IMR-90 (cell line): ENCODE data around the gene CNPY3. TPM values are rescaled to one million over a fixed set of nuclear protein-coding genes. Genes with fewer than 3 reads are reported as not detected.

Source experiments
- ATAC-seq: fragments of 200-7000 bp; cut with Tn5 transposase; 2 replicates; pipeline ENCODE4 v1.9.1; 2020; ENCODE audit warnings: low read depth, mild to moderate bottlenecking, moderate library complexity
- BruUV-seq: library from RNA; stranded (reverse); fragments of 400-500 nt; replicated peaks from 2 replicates; lab custom pipeline; 2021; lab: Mats Ljungman, UMichigan
- CTCF ChIA-PET: fragments of 300-600 bp; formaldehyde crosslinking; extraction: SDS; loops from one replicate; lab custom pipeline; 2021; ENCODE audit warnings: antibody characterized with exemption; lab: Yijun Ruan, JAX
- POLR2A ChIA-PET: fragments of 300-600 bp; sonication (Branson Sonifier 250); formaldehyde crosslinking; loops from one replicate; lab custom pipeline; 2022; ENCODE audit warnings: antibody characterized with exemption; ENCODE audit not compliant: unreplicated experiment; lab: Charles Lee
- DNase-seq: peaks from one replicate; pipeline ENCODE4 v3.0.0; 2013
- H2AFZ ChIP-seq: replicated peaks from 2 replicates; pipeline ENCODE3; 2013; ENCODE audit warnings: low read length, mild to moderate bottlenecking; ENCODE audit not compliant: poor library complexity
- H2AK5ac ChIP-seq: 2 replicates; pipeline ENCODE4 v1.6.1; 2013; ENCODE audit warnings: low read depth, low read length, inconsistent platforms
- H2AK9ac ChIP-seq: replicated peaks from 2 replicates; pipeline ENCODE3; 2013; ENCODE audit warnings: mild to moderate bottlenecking, low read depth, low read length, moderate library complexity; ENCODE audit not compliant: poor library complexity
- H2BK120ac ChIP-seq: 2 replicates; pipeline ENCODE4 v1.6.1; 2013; ENCODE audit warnings: low read depth, low read length, inconsistent platforms
- H2BK15ac ChIP-seq: 3 replicates; pipeline ENCODE4 v1.6.1; 2013; ENCODE audit warnings: low read depth, low read length, inconsistent platforms
- H2BK20ac ChIP-seq: 2 replicates; pipeline ENCODE4 v1.6.1; 2013; ENCODE audit warnings: low read depth, mild to moderate bottlenecking, inconsistent platforms, low read length, moderate library complexity
- H2BK5ac ChIP-seq: 2 replicates; pipeline ENCODE4 v1.6.1; 2013; ENCODE audit warnings: mild to moderate bottlenecking, low read depth, low read length, inconsistent platforms; ENCODE audit not compliant: poor library complexity, severe bottlenecking
- H3K14ac ChIP-seq: replicated peaks from 2 replicates; pipeline ENCODE4 v1.6.1; 2013; ENCODE audit warnings: low read depth, low read length, inconsistent platforms
- H3K18ac ChIP-seq: 2 replicates; pipeline ENCODE4 v1.6.1; 2013; ENCODE audit warnings: low read depth, low read length, control low read depth
- H3K23ac ChIP-seq: 2 replicates; pipeline ENCODE4 v1.6.1; 2013; ENCODE audit warnings: low read depth, low read length, inconsistent platforms
- H3K27ac ChIP-seq: 2 replicates; pipeline ENCODE4 v1.5.1; 2013; ENCODE audit warnings: mild to moderate bottlenecking, control low read depth, low read length; ENCODE audit not compliant: insufficient read depth
- H3K27me3 ChIP-seq: 2 replicates; pipeline ENCODE4 v1.6.1; 2013; ENCODE audit warnings: low read length; ENCODE audit not compliant: control insufficient read depth, insufficient read depth
- H3K36me3 ChIP-seq: 2 replicates; pipeline ENCODE4 v1.6.1; 2013; ENCODE audit warnings: low read length, mixed read lengths; ENCODE audit not compliant: control insufficient read depth, insufficient read depth
- H3K4ac ChIP-seq: 2 replicates; pipeline ENCODE4 v1.6.1; 2013; ENCODE audit warnings: low read depth, low read length, inconsistent platforms
- H3K4me1 ChIP-seq: 2 replicates; pipeline ENCODE4 v1.6.1; 2013; ENCODE audit warnings: low read length, mixed read lengths; ENCODE audit not compliant: control insufficient read depth, insufficient read depth
- H3K4me2 ChIP-seq: 2 replicates; pipeline ENCODE4 v1.6.1; 2013; ENCODE audit warnings: low read depth, mild to moderate bottlenecking, control low read depth, low read length, moderate library complexity
- H3K4me3 ChIP-seq: 2 replicates; pipeline ENCODE4 v1.5.1; 2013; ENCODE audit warnings: low read depth, mild to moderate bottlenecking, control low read depth, low read length, moderate library complexity; ENCODE audit not compliant: insufficient read depth
- H3K56ac ChIP-seq: 2 replicates; pipeline ENCODE4 v1.6.1; 2013; ENCODE audit warnings: low read length, inconsistent platforms; ENCODE audit not compliant: insufficient read depth; ENCODE audit errors: extremely low read depth
- H3K79me1 ChIP-seq, 2 experiments: 2 replicates each; pipeline ENCODE4 v1.6.1; 2013; ENCODE audit warnings: low read length in 2 of 2, inconsistent platforms in 1 of 2, low read depth in 1 of 2
- H3K9ac ChIP-seq: 2 replicates; pipeline ENCODE4 v1.6.1; 2013; ENCODE audit warnings: low read depth, low read length, control low read depth
- H3K9me1 ChIP-seq: 2 replicates; pipeline ENCODE4 v1.6.1; 2013; ENCODE audit warnings: low read length, inconsistent platforms; ENCODE audit not compliant: insufficient read depth
- H3K9me3 ChIP-seq: 2 replicates; pipeline ENCODE4 v1.6.1; 2013; ENCODE audit warnings: low read length; ENCODE audit not compliant: control insufficient read depth, insufficient read depth
- H4K20me1 ChIP-seq: 2 replicates; pipeline ENCODE4 v1.6.1; 2013; ENCODE audit warnings: low read length, inconsistent platforms; ENCODE audit not compliant: insufficient read depth
- H4K5ac ChIP-seq: 2 replicates; pipeline ENCODE4 v1.6.1; 2013; ENCODE audit warnings: mild to moderate bottlenecking, low read depth, low read length, control low read depth
- H4K8ac ChIP-seq, 2 experiments: 2 replicates each; pipeline ENCODE4 v1.6.1; 2013; ENCODE audit warnings: low read depth in 2 of 2, low read length in 2 of 2, control low read depth in 1 of 2, inconsistent platforms in 1 of 2
- H4K91ac ChIP-seq: 2 replicates; pipeline ENCODE4 v1.6.1; 2013; ENCODE audit warnings: low read depth, low read length, inconsistent platforms; ENCODE audit not compliant: insufficient read depth
- BHLHE40 ChIP-seq: fragments of 150-350 bp; IDR thresholded peaks from 2 replicates; pipeline ENCODE4 v1.6.1; 2016; ENCODE audit warnings: mild to moderate bottlenecking, low read depth, low read length
- CEBPB ChIP-seq: IDR thresholded peaks from 2 replicates; pipeline ENCODE4 v1.6.1; 2012; ENCODE audit warnings: low read depth, low read length, improper control_type of control experiment
- CHD1 ChIP-seq: IDR thresholded peaks from 2 replicates; pipeline ENCODE4 v1.6.1; 2012; ENCODE audit warnings: low read depth, low read length, improper control_type of control experiment
- FOS ChIP-seq: fragments of 150-350 bp; IDR thresholded peaks from 2 replicates; pipeline ENCODE4 v1.6.1; 2016; ENCODE audit warnings: low read depth, low read length
- MAFK ChIP-seq: IDR thresholded peaks from 2 replicates; pipeline ENCODE4 v1.6.1; 2012; ENCODE audit warnings: low read depth, low read length, improper control_type of control experiment
- MAZ ChIP-seq: IDR thresholded peaks from 2 replicates; pipeline ENCODE4 v1.6.1; 2012; ENCODE audit warnings: low read depth, mild to moderate bottlenecking, low read length, improper control_type of control experiment, moderate library complexity, borderline replicate concordance
- MXI1 ChIP-seq: IDR thresholded peaks from 2 replicates; pipeline ENCODE4 v1.6.1; 2012; ENCODE audit warnings: low read depth, mild to moderate bottlenecking, low read length, moderate library complexity, borderline replicate concordance
- NFE2L2 ChIP-seq: fragments of 150-350 bp; IDR thresholded peaks from 2 replicates; pipeline ENCODE4 v1.6.1; 2016; ENCODE audit warnings: low read depth, mild to moderate bottlenecking, low read length
- RAD21 ChIP-seq: IDR thresholded peaks from 2 replicates; pipeline ENCODE4 v1.6.1; 2012; ENCODE audit warnings: low read length, improper control_type of control experiment
- RCOR1 ChIP-seq: IDR thresholded peaks from 2 replicates; pipeline ENCODE4 v1.6.1; 2012; ENCODE audit warnings: mild to moderate bottlenecking, low read length, improper control_type of control experiment; ENCODE audit not compliant: insufficient replicate concordance
- WGBS, 2 experiments: methylation state at CpG; one replicate each; pipeline versions ENCODE4 v1.1.5 to v1.1.7; 2013; ENCODE audit warnings: missing lambda C conversion rate in 2 of 2; ENCODE audit not compliant: insufficient read length in 1 of 2; ENCODE audit errors: extremely low coverage in 2 of 2; 5-methylcytosine and 5-hydroxymethylcytosine counted together
- dilution Hi-C: fragments of 300-500 bp; cut with HindIII; formaldehyde crosslinking; loops from one replicate; pipeline ENCODE4 v1.14.3; 2018; ENCODE audit warnings: low sequenced_read_pairs; ENCODE audit not compliant: unreplicated experiment
- in situ Hi-C: fragments of 300-500 bp; cut with MboI; formaldehyde crosslinking; loops from 3 replicates; pipeline ENCODE4 v1.14.3; 2019; ENCODE audit warnings: low sequenced_read_pairs, inconsistent platforms, mixed read lengths
- intact Hi-C: fragments of 100-400 bp; cut with micrococcal nuclease; formaldehyde crosslinking; loops from 2 replicates; pipeline ENCODE4 v1.10.0; 2022
- polyA plus RNA-seq, 3 experiments: library from polyadenylated mRNA; depleted of rRNA; stranded (reverse); fragments of >200 nt; gene quantifications; 2 replicates each; pipeline ENCODE4 v1.2.3, GENCODE V29; 2012; ENCODE audit warnings: low replicate concordance in 1 of 3
- total RNA-seq: library from RNA; depleted of rRNA; stranded (reverse); fragments of >200 nt; gene quantifications from 2 replicates; pipeline ENCODE4 v1.2.3, GENCODE V29; 2012
- TF ChIP-seq, protein P1 (sequence below): fragments of 150-350 bp; IDR thresholded peaks from 2 replicates; pipeline ENCODE4 v1.6.1; 2017; ENCODE audit warnings: mild to moderate bottlenecking, antibody characterized with exemption, low read length, low read depth
- TF ChIP-seq, protein P2 (sequence below): fragments of 150-350 bp; IDR thresholded peaks from 2 replicates; pipeline ENCODE4 v1.6.1; 2016; ENCODE audit warnings: low read depth, mild to moderate bottlenecking, low read length, moderate library complexity, borderline replicate concordance

Gene CNPY3
- total and polyA plus RNA-seq, 2 of the 4 experiments (the other 2 are of a cell fraction): 13.3 to 39.2 TPM

DNA sequence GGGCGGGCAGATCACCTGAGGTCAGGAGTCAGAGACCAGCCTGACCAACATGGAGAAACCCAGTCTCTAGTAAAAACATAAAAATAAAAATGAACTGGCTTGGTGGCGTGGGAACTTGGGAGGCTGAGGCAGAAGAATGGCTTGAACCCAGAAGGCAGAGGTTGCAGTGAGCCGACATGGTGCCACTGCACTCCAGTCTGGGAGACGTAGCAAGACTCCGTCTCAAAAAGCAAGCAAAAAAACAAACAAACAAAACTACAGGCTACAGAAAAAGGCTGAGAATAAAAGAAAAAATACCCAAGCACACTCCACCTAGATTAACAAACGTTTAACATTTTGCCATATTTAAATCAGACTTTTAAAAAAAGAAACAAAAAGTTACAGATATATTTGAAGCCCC lies 7.5 kb upstream of the CNPY3 start:
- H3K23ac ChIP-seq: no peak overlapping the region
- no peak overlapping the region for H3K18ac ChIP-seq
- no peak overlapping the region for H2BK20ac ChIP-seq
- H2BK120ac ChIP-seq: no peak overlapping the region
- H2BK15ac ChIP-seq: no peak overlapping the region
- H3K14ac ChIP-seq: no peak overlapping the region
- H3K56ac ChIP-seq: no peak overlapping the region
- H3K9ac ChIP-seq: no peak overlapping the region
- peaks cover 2% of the 10 kb centered on the region; the same call in 1 of the 2 replicates for H3K4me1 ChIP-seq
- H4K91ac ChIP-seq: no peak overlapping the region
- H3K9me3 ChIP-seq: no peaks in the 10 kb centered on the region
- TF ChIP-seq RCOR1 (no peak), MAZ (no peak), MXI1 (no peak), MAFK (no peak), RAD21 (no peak), FOS (no peak), NFE2L2 (no peak), CEBPB (no peak), CHD1 (no peak), BHLHE40 (no peak)
- TF ChIP-seq, protein P1, sequence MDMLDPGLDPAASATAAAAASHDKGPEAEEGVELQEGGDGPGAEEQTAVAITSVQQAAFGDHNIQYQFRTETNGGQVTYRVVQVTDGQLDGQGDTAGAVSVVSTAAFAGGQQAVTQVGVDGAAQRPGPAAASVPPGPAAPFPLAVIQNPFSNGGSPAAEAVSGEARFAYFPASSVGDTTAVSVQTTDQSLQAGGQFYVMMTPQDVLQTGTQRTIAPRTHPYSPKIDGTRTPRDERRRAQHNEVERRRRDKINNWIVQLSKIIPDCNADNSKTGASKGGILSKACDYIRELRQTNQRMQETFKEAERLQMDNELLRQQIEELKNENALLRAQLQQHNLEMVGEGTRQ: no peak
- TF ChIP-seq, protein P2, sequence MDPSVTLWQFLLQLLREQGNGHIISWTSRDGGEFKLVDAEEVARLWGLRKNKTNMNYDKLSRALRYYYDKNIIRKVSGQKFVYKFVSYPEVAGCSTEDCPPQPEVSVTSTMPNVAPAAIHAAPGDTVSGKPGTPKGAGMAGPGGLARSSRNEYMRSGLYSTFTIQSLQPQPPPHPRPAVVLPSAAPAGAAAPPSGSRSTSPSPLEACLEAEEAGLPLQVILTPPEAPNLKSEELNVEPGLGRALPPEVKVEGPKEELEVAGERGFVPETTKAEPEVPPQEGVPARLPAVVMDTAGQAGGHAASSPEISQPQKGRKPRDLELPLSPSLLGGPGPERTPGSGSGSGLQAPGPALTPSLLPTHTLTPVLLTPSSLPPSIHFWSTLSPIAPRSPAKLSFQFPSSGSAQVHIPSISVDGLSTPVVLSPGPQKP: no peak
- CTCF ChIA-PET: no interaction called here
- H3K27ac ChIP-seq: no peak overlapping the region
- no TSS peak for BruUV-seq
- H4K20me1 ChIP-seq: no peaks in the 10 kb centered on the region
- DNase-seq: no peak
- 40% methylated on average over 1 of the region's 6 CpGs; no CpG with 5 or more reads in 1 of the 2 experiments for WGBS, 2 experiments
- H3K4ac ChIP-seq: no peak overlapping the region
- no peak overlapping the region for H4K5ac ChIP-seq
- in situ Hi-C loops (no loop called here), intact Hi-C loops (no loop called here), dilution Hi-C loops (no loop called here)
- H2AFZ ChIP-seq: no peak overlapping the region
- no peak overlapping the region for H3K4me3 ChIP-seq
- ATAC-seq: no peak
- H3K36me3 ChIP-seq: no peaks in the 10 kb centered on the region
- no peaks in the 10 kb centered on the region for H3K79me1 ChIP-seq
- no peak overlapping the region for H2BK5ac ChIP-seq
- no peaks in the 10 kb centered on the region for H3K9me1 ChIP-seq
- H4K8ac ChIP-seq: no peak overlapping the region
- no peaks in the 10 kb centered on the region for H3K27me3 ChIP-seq
- POLR2A ChIA-PET: no interaction called here
- no peak overlapping the region for H2AK5ac ChIP-seq
- H3K4me2 ChIP-seq: no peak overlapping the region
- no peak overlapping the region for H2AK9ac ChIP-seq
